ENCODE results near the gene SYCP2. TPM values are rescaled to one million over a fixed set of nuclear protein-coding genes. Genes with fewer than 3 reads are reported as not detected.
A peak's percentile ranks its signal among the peaks of the same experiment; 100 is the strongest.

Gene SYCP2
- total and polyA plus RNA-seq, 2 of the 8 experiments (the other 6 are each of a cell fraction or from before 2014, with no cell fraction given) = 0.02 to 0.50 TPM

DNA sequence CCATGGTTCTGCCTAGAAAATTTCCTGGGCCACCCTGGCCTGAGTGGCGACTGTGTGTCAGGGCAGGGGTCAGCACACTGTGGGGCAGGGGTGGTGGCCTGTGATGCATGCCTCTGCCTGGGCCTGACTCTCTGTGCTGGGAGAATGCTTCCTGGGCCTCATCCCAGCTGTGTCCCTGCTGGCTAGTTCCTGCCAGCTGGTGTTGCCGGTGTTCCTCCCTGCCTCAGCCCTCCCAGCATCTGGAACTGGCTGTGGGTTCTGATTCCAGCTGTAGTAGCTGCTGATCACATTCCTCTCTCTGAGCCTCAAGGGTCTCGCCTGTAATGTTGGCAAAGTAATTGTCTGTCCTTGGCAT, 101.5 kb downstream of the SYCP2 start:
- Histone ChIP-seq H4K20me1 (replicated peaks in 1 of 2; ENCODE audit: control insufficient read depth in 1 of 2, insufficient read depth in 2 of 2, low read length in 2 of 2) (no peaks in the 10 kb centered on the region), H2BK15ac (ENCODE audit: low read length) (no peak overlapping the region), H3K4me2 (ENCODE audit: insufficient read depth in 1 of 2, low read depth in 2 of 2, low read length in 2 of 2) (no peak overlapping the region), H3K9me3 (ENCODE audit: insufficient read depth in 2 of 2, low read depth in 1 of 2, low read length in 1 of 2) (peaks cover 84 to 100% of the 10 kb centered on the region in 2 experiments), H3K9ac (replicated peaks in 1 of 4; ENCODE audit: extremely low read depth in 1 of 4, low read depth in 3 of 4, low read length in 3 of 4) (no peak overlapping the region), H4K91ac (replicated peaks; ENCODE audit: insufficient read length, low read length) (no peak overlapping the region), H3K4me1 (replicated peaks in 1 of 4; ENCODE audit: control insufficient read depth in 3 of 4, insufficient read depth in 4 of 4, low read length in 3 of 4) (no peaks in the 10 kb centered on the region; a peak in 1 of 7 replicates), H2BK120ac (replicated peaks; ENCODE audit: low read depth, low read length) (no peak overlapping the region), H3K79me2 (ENCODE audit: control insufficient read depth in 1 of 2, insufficient read depth in 2 of 2, low read length in 2 of 2) (no peaks in the 10 kb centered on the region), H3K4ac (replicated peaks; ENCODE audit: insufficient read length, low read depth, low read length) (no peak overlapping the region), H3K36me3 (ENCODE audit: control insufficient read depth in 2 of 4, insufficient read depth in 4 of 4, low read length in 3 of 4) (peaks cover 0 to 2% (median 0%) of the 10 kb centered on the region in 4 experiments; a peak in 1 of 8 replicates), H3K4me3 (ENCODE audit: extremely low read depth in 1 of 4, insufficient read depth in 2 of 4, low read depth in 3 of 4, low read length in 4 of 4) (no peak overlapping the region), H3K18ac (ENCODE audit: extremely low read depth, low read length) (no peak overlapping the region), H2BK12ac (ENCODE audit: low read depth, low read length) (no peak overlapping the region), H3K23me2 (ENCODE audit: low read depth, low read length) (peaks cover 2% of the 10 kb centered on the region; the same call in 1 of the 2 replicates), H4K8ac (ENCODE audit: extremely low read depth, insufficient read depth, low read length) (peak overlapping the region; percentile 35; the same call in 1 of the 2 replicates), H3K56ac (replicated peaks; ENCODE audit: insufficient read length, low read depth, low read length) (no peak overlapping the region), H2AFZ (ENCODE audit: low read length) (no peak overlapping the region), H3K14ac (ENCODE audit: insufficient read length) (no peak overlapping the region), H3K23ac (ENCODE audit: insufficient read length) (no peak overlapping the region), H2AK5ac (ENCODE audit: low read depth, low read length) (no peak overlapping the region), H3K27ac (ENCODE audit: low read depth, low read length) (no peak overlapping the region), H2BK20ac (ENCODE audit: low read length) (no peak overlapping the region), H3K27me3 (replicated peaks in 1 of 4; ENCODE audit: control insufficient read depth in 3 of 4, extremely low read depth in 1 of 4, insufficient read depth in 3 of 4, low read length in 3 of 4) (peaks cover 0 to 5% (median 0%) of the 10 kb centered on the region in 4 experiments; a peak in 1 of 7 replicates), H4K5ac (ENCODE audit: insufficient read length, low read depth, low read length) (no peak overlapping the region), H3K79me1 (ENCODE audit: low read depth, low read length) (no peaks in the 10 kb centered on the region), H2BK5ac (ENCODE audit: low read depth, low read length) (no peak overlapping the region)
- DNase-seq (ENCODE audit: low read depth in 1 of 2, low spot score in 2 of 2) = peak in 1 of 2 experiments; percentile 39
- FAIRE-seq = no peak
- POLR2A ChIA-PET (ENCODE audit: partially characterized antibody) = no interaction called here
- no peak for TF ChIP-seq HDAC2 (IDR thresholded peaks at IDR 0.05; ENCODE audit: borderline replicate concordance in 1 of 2, low read depth in 2 of 2, low read length in 2 of 2)
- TF ChIP-seq KDM4A (IDR thresholded peaks at IDR 0.05; ENCODE audit: low read depth, low read length, severe bottlenecking) = no peak
- TF ChIP-seq MAFK (IDR thresholded peaks at IDR 0.05; ENCODE audit: low read depth, low read length) = no peak
- no peak for TF ChIP-seq NRF1 (IDR thresholded peaks at IDR 0.05; ENCODE audit: low read depth, low read length)
- TF ChIP-seq JUND (IDR thresholded peaks at IDR 0.05; ENCODE audit: low read length) = no peak
- CTCF ChIA-PET (ENCODE audit: partially characterized antibody) = no interaction called here
- 85% methylated on average over 2 of the region's 3 CpGs; no CpG with 5 or more reads in 1 of the 2 experiments for WGBS, 2 experiments (ENCODE audit: extremely low coverage in 1 of 2, insufficient coverage in 1 of 2, insufficient read length in 1 of 2, insufficient replicate concordance in 2 of 2, low coverage in 1 of 2, low lambda C conversion rate in 2 of 2, missing lambda C conversion rate in 1 of 2)

Data from H1 (cell line).